Measurements from ENCODE around the gene ZNF496. TPM values are rescaled to one million over a fixed set of nuclear protein-coding genes. Genes with fewer than 3 reads are reported as not detected.
A peak's percentile ranks its signal among the peaks of the same experiment; 100 is the strongest.

ZNF496 gene
- total and polyA plus RNA-seq, 9 of the 15 experiments (the other 6 are each of a cell fraction or from before 2014, with no cell fraction given) = 4.3 to 54.0 (median 31.3) TPM

DNA sequence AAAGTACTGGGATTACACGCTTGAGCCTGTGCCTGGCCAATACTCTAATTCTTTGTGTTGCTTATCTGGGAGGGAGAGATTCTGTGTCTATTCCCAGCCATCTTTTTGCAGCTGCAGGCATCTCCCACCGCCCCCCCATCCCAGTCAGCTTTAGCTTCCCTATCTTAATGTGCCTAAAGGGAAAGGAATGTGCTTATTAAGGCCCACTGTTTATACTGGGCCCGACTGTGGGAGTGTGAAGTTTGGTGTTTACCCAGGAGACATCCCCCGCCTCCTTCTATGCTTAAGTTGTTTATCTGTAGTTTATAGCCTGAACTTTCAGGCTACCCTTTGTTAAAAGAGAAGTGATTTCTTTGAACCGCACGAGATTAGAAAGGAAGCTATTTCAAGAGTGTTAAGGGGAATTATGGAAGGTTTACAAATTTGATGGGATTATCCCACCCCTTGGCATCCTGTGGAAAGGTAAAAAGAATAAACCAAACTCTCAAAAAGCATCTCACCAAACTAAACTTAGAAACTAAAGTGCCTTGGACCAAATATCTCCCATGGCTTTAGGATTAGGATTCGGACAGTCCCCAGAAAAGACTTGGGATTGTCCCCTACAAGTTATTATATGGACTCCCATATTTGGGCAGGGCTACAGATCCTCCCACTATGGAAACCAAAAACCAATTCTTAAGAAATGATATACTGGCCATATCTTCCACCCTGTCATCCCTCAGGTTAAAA lies 25.5 kb upstream of the ZNF496 start:
- ChIA-PET POLR2A (interaction anchor here (0.6 to 0.9 kb wide), 2 partner anchors 26 to 47 kb away, joined by 3 to 4 read pairs; no protein-coding TSS in a partner anchor), CTCF (ENCODE audit: low intra/inter-chr PET ratio) (no interaction called here)
- Histone ChIP-seq H2AFZ (ENCODE audit: low read depth, low read length) (no peak overlapping the region), H3K9me3 (replicated peaks; ENCODE audit: control insufficient read depth, insufficient read depth, low read depth, low read length) (no peaks in the 10 kb centered on the region), H4K20me1 (replicated peaks; ENCODE audit: control insufficient read depth, insufficient read depth, low read length) (no peaks in the 10 kb centered on the region), H3K36me3 (ENCODE audit: control insufficient read depth, insufficient read depth, low read length) (no peaks in the 10 kb centered on the region), H3K27me3 (ENCODE audit: control insufficient read depth in 2 of 2, insufficient read depth in 2 of 2, low read length in 2 of 2) (peaks cover 0 to 11% of the 10 kb centered on the region in 2 experiments; a peak in 1 of 5 replicates), H3K4me3 (no peak overlapping the region), H3K4me2 (ENCODE audit: insufficient read depth, low read length) (no peak overlapping the region), H3K9me1 (ENCODE audit: control insufficient read depth, insufficient read depth, low read length) (no peaks in the 10 kb centered on the region), H3K9ac (ENCODE audit: insufficient read depth in 1 of 2, low read depth in 2 of 2, low read length in 2 of 2) (no peak overlapping the region), H3K27ac (ENCODE audit: extremely low read depth, low read depth, low read length) (no peak overlapping the region), H3K4me1 (replicated peaks in 1 of 2; ENCODE audit: control insufficient read depth in 2 of 2, insufficient read depth in 2 of 2, low read length in 2 of 2) (peaks cover 0 to 33% of the 10 kb centered on the region in 2 experiments; a peak in 4 of 5 replicates), H3K79me2 (ENCODE audit: control insufficient read depth, insufficient read depth, low read length) (no peaks in the 10 kb centered on the region)
- ATAC-seq = peak; percentile 5; the same call in 2 of the 3 replicates
- intact Hi-C loops (cut with micrococcal nuclease) (no loop called here), in situ Hi-C loops (cut with MboI) (no loop called here)
- WGBS (ENCODE audit: insufficient coverage, low coverage, missing lambda C conversion rate) = 24% methylated on average over 7 of the region's 7 CpGs
- DNase-seq (ENCODE audit: extremely low read depth in 1 of 4, low spot score in 3 of 4) = no peak
- no TSS peak for BruUV-seq (replicated peaks)
- peak; percentile 42 for FAIRE-seq
- TF ChIP-seq, protein P1, sequence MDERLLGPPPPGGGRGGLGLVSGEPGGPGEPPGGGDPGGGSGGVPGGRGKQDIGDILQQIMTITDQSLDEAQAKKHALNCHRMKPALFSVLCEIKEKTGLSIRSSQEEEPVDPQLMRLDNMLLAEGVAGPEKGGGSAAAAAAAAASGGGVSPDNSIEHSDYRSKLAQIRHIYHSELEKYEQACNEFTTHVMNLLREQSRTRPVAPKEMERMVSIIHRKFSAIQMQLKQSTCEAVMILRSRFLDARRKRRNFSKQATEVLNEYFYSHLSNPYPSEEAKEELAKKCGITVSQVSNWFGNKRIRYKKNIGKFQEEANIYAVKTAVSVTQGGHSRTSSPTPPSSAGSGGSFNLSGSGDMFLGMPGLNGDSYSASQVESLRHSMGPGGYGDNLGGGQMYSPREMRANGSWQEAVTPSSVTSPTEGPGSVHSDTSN (CRISPR knock-in tag; IDR thresholded peaks at IDR 0.05; ENCODE audit: low read depth) = no peak
- TF ChIP-seq, protein P1 (tag; conservative IDR thresholded peaks at IDR 0.05; ENCODE audit: low read depth) = peak; percentile 69
- TF ChIP-seq, protein P2, sequence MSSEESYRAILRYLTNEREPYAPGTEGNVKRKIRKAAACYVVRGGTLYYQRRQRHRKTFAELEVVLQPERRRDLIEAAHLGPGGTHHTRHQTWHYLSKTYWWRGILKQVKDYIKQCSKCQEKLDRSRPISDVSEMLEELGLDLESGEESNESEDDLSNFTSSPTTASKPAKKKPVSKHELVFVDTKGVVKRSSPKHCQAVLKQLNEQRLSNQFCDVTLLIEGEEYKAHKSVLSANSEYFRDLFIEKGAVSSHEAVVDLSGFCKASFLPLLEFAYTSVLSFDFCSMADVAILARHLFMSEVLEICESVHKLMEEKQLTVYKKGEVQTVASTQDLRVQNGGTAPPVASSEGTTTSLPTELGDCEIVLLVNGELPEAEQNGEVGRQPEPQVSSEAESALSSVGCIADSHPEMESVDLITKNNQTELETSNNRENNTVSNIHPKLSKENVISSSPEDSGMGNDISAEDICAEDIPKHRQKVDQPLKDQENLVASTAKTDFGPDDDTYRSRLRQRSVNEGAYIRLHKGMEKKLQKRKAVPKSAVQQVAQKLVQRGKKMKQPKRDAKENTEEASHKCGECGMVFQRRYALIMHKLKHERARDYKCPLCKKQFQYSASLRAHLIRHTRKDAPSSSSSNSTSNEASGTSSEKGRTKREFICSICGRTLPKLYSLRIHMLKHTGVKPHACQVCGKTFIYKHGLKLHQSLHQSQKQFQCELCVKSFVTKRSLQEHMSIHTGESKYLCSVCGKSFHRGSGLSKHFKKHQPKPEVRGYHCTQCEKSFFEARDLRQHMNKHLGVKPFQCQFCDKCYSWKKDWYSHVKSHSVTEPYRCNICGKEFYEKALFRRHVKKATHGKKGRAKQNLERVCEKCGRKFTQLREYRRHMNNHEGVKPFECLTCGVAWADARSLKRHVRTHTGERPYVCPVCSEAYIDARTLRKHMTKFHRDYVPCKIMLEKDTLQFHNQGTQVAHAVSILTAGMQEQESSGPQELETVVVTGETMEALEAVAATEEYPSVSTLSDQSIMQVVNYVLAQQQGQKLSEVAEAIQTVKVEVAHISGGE (CRISPR knock-in tag; IDR thresholded peaks at IDR 0.05) = 0 out of 6 replicates have a peak, but pooled peaks of 1 of the 3 experiments have one; percentile 26
- TF ChIP-seq FOXA3 (CRISPR knock-in tag; conservative IDR thresholded peaks at IDR 0.05 in 1 of 2, IDR thresholded peaks at IDR 0.05 in 1 of 2) = peak in 1 of 2 experiments; percentile 83; a peak in 2 of 4 replicates
- TF ChIP-seq, protein P3, sequence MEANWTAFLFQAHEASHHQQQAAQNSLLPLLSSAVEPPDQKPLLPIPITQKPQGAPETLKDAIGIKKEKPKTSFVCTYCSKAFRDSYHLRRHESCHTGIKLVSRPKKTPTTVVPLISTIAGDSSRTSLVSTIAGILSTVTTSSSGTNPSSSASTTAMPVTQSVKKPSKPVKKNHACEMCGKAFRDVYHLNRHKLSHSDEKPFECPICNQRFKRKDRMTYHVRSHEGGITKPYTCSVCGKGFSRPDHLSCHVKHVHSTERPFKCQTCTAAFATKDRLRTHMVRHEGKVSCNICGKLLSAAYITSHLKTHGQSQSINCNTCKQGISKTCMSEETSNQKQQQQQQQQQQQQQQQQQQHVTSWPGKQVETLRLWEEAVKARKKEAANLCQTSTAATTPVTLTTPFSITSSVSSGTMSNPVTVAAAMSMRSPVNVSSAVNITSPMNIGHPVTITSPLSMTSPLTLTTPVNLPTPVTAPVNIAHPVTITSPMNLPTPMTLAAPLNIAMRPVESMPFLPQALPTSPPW (CRISPR knock-in tag; IDR thresholded peaks at IDR 0.05) = peak; percentile 57
- TF ChIP-seq FOSL1 (tag; conservative IDR thresholded peaks at IDR 0.05) = peak; percentile 34; the same call in 1 of the 2 replicates
- TF ChIP-seq CBFA2T2 (conservative IDR thresholded peaks at IDR 0.05) = 0 out of 2 replicates have a peak, but pooled peaks have one; percentile 12
- TF ChIP-seq, protein P4, sequence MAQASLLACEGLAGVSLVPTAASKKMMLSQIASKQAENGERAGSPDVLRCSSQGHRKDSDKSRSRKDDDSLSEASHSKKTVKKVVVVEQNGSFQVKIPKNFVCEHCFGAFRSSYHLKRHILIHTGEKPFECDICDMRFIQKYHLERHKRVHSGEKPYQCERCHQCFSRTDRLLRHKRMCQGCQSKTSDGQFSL (CRISPR knock-in tag; IDR thresholded peaks at IDR 0.05) = peak; percentile 72
- TF ChIP-seq, protein P4 (tag; IDR thresholded peaks at IDR 0.05) = no peak
